Inferior parietal cortex (tissue), 1 donor: ENCODE results near the gene SMIM31.

Experiments
- DNase-seq: peaks from one replicate; pipeline ENCODE4 v3.0.0-alpha.2; 2016; ENCODE audit errors: extremely low spot score

The SMIM31 gene

DNA sequence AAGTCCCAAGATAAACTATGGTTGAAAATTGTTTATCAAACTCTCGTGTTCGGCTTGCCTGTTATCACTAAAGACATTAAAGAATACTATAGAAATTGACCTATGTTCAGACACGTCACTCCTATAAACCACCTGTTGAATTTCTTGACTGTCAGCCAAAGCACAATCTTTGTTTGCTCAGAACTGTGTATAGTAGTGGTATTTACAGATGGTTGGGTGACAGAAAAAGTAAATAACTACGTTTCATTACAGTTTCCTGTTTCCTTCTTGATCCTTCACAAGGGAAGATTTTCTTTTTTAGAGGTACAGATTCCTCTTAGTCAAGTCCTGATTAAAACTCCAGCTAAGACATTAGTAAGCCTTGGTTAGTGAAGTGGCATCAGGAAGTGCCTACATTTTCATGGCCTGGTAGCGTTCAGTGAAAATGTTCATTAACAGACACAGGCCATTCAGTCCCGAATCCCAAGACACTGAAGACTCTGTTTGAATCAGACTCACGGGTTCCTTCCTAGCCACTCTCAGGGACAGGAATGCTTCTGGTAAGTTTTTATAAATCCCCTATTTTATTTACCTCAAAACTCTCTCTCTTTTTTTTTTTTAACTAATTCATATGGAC is at the start of gene SMIM31:
TSS of gene SMIM31 (plus strand) at position 259 of the 616 bp plus-strand sequence. CDS start 16,313 bp downstream, outside the sequence.
- DNase-seq, result no peak

DNA sequence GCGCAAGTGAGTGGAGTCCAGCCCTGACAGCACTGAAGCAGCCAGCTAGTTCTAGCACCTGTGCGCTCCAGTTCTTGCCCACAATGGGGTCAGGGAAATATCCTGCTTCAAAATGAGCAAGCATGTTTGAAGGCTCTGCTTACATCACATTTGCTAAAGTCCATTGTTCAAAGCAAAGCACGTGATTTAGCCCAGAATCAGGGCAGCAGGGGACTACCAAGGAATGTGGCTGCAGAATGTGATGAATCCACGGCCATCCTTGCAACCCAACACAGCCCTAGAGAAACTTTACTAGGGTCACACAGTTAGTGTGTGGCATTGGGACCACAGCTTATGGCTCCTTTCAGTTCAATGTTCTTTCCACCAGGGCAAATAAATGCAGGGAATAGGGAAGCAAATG is 47.3 kb upstream of the SMIM31 start:
- no peak for DNase-seq

DNA sequence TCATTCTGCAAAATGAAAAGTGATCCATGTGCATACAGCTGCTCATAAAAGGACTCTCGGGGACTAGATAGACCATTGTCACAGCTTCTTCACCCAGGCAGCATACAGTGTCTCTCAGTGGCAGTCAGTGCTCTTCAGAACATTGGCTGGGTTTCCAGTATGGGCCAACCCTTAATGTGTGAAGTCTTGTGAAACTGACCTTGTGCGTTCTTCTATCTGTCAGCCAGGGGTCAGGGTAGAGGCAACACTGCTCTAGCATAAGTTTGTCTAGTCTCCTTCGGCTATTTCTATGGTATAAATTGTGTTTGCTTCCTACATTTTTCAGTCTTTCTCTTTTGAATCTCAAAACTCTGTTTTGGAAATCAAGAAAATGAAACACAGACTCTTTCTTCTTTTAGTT is 37.0 kb upstream of the SMIM31 start:
- DNase-seq, result no peak

DNA sequence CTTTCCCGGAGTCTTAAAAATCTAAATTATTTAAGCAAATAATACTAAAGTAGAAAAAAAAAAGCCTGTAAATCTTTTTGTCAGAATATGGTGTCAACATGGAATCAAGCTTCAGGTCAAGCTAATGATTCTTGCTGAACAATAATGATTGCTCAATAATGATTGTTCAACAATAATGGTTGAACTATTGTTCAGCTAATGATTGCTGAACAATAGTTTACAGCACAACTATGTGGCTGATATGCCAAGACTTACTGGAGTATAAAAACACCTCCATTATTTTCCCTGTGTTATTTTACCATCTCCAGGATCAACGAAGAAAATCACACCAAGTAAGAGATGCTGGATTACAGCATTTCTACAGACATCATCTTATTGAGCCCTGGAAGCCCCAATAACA is 35.1 kb upstream of the SMIM31 start:
- no peak for DNase-seq

DNA sequence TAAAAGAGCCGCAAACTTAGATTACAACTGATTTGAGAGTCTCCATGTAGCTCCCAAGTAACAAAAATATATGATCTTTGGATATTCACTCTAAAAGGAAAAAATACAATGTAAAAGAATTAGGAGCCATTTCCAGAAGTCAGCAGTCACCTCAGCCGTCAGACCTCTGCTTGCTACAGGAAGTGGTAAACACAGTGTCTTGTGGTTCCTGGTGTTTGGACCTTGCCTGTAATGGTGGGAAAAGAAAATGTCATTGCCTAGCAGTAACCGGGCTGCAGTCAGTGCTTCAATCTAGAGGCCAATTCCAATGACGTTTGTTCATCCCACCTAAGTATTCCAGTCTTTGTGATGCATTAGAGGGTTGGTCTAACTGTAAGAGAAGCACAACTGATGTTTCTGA is 28.9 kb upstream of the SMIM31 start:
- DNase-seq, result no peak

DNA sequence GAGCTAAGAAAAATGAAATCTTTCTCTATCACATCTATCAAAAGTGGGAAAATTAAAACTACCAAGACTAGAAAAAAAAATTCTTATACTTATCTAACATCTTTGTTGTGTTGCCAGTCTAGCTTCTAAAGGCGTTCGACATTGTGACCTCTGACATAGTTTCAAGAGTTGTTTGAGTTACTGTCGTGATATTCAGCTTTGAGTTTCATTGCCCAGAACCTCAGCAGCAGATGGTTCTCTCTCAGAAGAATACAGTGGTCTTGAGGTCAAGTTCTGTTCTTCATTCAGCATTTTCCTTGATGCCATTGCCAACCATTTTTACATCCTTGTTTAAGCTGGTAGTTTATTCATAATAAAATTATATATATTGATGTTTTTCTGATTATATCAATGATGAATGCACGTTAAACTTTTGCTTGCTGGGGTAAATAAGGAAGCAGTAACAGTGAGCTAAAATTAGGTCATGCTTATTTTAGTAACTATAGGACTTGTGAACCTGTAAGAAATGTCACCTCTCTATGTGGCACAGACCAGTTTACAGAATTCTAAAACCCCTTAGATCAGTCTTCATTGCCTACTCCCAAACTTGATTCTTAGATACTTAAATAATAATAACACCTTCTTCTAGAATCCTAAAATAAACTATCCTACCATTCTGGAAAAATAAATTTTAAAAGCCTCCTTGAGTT is 23.1 kb upstream of the SMIM31 start:
- DNase-seq, result no peak

DNA sequence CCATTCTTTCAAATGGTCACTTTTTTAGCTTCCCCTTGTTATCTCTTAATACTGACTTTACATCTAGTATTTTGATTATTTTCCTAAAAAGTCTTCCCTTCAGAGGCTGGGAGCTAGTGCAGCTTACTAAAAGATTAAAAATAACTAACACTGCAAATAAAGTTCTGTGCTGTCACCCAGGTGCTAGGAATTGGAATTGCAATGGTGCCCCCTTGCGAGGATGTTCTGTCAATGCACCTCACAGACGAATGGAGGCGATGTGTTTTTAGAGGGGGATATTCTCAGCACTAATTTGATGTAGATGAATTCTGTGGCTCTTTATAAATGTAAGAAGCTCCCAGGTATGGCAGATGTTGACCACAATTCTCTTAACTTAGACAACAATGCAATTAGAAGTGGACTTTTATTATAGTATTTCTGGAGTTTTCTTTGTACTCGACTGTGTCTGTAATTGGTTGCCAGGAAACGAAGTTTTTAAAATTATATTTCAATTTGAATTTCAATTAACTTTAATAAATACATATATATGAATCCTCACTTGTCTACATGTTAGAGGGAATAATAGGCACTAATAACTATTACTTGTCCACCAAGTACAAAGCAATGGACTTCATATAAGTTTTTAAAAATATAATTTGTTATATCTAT is 22.0 kb upstream of the SMIM31 start:
- DNase-seq, result peak; percentile 82

DNA sequence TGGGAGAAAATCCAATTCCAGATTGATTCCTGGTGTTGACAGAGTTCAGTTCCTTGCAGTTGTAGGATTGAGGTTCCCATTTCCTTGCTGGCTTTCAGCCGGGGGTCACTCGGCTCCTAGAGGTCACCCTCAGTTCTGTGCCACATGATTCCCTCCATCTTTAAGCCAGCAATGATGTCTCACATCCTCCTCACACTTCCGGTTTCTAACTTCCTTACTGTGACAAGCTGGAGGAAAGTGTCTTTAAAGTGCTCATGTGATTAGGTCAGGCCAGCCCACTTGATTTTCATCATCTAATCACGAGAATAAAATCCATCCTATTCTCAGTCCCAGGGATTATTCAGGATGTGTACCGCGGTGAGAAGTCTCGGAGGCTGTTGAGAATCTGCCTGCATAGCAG is 19.4 kb upstream of the SMIM31 start:
- no peak for DNase-seq

DNA sequence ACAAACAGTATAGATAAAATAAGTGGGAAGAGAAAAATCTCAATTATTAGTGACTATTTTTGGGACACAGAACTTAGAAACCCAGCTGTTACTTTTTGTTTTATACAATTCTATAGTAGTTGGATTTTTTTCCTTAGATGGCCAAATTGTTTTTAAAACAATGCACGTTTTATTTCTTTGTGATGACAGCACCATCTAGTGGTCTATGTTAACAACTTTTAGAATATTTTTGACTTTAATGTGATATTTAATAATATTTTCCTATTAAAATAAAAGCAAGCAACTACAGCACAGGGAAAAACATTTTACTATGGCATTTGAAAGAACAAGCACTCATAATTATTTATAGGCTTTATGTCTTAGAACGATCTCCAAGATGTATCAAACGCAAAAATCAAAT is 5.6 kb upstream of the SMIM31 start:
- peak; percentile 66 for DNase-seq

DNA sequence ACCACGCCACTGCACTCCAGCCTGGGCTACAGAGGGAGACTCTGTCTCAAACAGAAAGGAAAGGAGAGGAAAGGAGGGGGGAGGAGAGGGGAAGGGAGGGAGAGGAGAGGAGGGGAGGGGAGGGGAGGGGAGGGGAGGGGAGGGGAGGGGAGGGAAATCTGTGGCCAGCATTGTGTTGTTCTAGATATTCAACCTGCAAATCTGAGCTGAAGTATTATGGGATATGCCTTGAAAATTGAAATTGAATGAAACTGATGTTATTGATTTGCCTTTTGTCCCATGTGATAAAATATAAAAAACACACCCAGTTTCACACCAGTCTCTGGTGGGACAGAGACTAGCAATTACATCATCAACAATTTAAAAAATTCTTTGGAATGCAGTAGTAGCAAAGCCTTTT is 1.5 kb downstream of the SMIM31 start:
- no peak for DNase-seq

DNA sequence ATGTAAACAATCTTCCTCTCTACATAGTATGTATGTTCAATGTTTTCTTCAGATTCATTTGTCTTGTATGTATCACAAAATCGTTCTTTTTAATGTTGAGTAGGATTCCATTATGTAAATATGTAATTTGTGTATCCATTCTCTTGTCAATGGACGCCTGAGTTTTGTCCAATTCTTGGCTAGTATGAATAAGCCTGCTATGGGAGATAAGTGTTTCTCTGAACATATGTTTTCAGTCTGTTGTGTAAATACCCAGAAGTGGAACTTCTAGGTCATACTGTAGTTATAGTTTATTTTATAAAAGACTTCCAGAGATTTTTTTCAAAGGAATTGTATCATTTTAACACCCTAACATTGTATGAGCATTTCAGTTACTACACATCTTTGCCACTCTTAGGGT is 2.8 kb downstream of the SMIM31 start:
- DNase-seq, result no peak

DNA sequence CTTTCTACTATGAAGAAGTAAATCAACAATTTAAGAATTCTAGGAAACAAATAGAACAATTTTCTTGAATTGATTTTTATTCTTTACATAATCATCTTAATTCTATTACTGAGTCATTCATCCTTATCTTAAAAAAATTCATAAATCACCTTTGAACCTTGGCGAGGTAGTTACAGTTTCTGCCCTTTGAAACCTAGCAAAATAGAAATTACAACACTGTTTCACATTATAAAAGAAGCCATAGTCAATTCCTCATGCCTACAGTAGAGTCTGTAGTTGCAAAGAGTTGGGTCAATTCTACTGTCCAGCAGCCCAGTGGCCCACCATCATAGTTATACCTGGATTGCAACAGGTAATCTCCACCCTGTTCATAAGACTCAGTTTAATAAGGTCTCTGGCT is 7.3 kb downstream of the SMIM31 start:
- no peak for DNase-seq

DNA sequence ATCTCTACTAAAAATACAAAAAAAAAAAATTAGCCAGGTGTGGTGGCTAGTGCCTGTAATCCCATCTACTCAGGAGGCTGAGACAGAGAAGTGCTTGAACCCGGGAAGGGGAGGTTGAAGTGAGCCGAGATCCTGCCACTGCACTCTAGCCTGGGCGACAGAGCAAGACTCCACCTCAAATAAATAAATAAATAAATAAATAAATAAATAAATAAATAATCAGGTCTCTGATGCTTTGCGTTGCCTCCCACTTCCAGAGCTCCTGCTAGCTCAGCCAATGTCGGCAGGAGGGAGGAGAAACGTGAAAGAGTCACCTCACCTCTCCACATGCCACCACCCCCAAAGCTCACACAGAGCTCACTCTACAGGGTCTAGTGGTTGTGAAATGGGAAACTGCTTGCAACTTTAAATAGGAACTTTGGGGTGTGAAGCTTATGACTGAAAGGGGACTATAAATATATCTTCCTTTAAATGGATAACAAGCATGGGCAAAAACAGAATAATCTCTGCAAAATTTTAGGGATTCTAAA is 7.9 kb downstream of the SMIM31 start:
- no peak for DNase-seq

DNA sequence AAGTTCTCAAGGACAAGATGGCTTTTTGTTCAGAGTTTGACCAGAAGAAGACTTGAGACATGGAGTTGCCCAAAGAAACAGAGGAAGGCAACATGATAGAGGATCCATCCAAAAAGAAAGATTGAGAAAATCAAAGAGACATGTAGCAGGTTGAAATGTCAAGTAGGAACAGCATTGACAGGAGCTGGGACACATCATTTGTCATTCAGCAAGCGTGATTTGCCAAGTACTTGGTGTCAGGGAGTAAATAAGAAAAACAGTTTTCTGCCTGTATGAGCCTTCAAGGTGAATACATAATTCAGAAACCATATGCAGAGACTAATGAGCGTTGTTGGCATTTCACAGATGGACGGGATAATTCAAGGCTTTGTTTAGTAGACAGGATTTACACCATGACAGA is 11.2 kb downstream of the SMIM31 start:
- DNase-seq, result no peak

DNA sequence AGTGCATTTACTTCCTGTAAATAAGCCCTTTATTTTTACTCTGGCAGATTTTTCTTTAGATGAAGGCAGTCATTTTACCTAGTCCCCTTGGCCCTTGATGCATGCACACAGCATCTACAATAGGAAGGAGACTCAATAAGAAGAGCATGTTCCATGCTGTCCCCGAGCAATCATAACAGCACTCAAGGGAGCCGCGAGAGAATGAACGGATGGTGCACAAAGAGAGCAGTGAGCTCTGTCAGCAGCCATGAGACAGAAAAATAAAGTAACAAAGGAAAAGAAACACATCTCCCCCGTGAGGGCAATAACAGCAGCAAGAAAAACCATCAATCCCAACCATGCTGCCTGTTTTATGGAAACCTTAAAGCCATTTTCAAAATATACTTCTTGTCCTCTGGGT is 11.9 kb downstream of the SMIM31 start:
- no peak for DNase-seq

DNA sequence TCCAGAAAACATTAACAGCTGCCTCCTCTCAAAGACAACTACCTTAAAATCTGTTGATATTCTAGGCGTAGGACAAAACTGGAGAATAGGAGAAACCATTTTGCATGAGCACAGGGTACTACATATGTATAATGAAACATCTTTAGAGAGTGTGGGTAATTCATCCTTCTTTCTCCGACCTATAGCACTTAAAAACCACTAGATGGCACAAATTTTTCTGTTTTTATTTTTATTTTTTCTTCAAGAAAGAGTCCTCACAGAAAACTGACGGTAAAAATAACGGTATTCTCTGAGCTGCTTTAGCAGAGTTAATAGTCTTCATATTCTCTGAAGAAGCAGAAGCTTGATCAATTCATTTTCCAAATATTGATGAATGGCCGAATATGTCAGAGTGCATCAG is 14.6 kb downstream of the SMIM31 start:
- peak; percentile 9 for DNase-seq

DNA sequence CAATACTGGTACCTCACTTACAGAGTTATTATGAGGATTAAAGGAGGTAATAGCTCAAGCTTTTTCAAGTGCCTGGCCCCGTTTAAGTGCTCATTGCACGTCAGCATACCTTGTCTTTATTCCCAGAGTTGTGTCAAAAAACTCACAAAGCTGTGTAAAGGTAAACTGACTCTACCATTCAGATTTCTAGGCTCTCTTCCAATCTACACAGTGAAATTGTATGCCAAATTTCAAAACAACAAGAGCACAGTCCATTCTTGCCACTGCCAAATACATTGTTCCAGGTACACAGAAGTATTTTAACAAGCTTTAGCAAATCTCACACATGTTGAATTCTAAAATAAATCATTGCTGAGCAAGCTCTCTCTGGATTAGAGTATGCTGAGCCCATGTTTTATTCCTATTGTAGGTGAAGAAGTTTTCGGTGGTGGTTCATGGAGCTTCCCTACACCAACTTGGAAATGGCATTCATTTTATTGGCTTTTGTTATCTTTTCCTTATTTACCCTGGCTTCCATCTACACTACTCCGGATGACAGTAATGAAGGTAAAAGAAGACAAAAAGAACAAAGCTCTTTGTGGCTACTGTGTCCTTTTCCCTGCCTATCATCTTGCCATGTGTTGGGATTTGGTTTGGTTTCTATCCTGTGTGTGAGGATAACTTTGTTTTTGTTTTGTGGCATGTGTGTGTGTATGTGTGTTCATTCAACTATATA is 16.2 kb downstream of the SMIM31 start:
- no peak for DNase-seq

DNA sequence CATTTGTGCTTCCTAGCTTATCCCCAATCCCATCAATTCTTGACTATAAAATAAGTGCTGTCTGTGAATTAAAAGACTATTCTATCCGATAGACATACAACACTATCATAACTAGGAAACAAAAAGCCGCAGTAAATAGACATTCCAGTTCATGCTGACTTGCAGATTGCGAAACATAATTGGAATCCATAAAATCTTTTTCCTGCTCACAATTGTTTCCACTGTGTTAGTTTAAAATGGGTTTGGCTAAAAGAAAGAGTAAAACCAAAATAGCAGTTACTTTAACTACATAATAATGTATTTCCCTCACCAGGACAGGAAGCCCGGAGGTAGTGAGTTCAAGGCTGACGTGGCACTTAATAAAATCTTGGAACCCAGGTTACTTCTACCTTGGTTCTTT is 17.2 kb downstream of the SMIM31 start:
- no peak for DNase-seq

DNA sequence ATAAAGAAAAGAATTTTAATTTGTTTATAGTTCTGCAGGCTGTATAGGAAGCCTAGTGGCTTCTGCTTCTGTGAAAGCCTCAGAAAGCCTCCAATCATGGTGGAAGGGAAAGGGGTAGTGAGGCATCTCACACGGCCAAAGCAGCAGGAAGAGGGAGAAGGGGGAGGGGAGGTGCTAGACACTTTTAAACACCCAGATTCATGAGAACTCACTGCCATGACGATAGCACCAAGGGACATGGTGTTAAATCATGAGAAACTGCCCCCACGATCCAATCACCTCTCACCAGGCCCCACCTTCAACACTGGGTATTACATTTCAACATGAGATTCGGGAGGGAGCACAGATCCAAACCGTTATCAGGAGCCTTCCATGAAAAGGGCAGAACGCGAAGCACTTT is 18.1 kb downstream of the SMIM31 start:
- no peak for DNase-seq

DNA sequence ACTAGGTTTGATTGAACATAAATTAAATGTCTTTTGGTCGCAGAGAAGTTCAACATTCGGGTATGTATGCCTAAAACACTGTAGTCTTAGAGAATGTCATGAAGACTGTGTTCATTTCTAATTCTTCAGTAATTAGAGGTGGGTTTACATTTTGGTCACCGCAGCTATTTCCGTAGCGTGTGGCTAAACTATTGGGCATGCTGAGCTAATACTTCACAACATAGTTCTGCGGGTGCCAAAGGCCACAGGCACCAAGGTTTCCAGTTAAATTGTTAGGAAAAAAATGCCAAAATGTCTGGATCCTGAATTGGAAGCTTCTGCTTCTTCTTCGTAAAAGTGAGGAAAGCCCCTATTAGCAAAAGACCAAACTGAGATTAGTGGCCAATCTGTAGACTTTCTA is 25.1 kb downstream of the SMIM31 start:
- no peak for DNase-seq

DNA sequence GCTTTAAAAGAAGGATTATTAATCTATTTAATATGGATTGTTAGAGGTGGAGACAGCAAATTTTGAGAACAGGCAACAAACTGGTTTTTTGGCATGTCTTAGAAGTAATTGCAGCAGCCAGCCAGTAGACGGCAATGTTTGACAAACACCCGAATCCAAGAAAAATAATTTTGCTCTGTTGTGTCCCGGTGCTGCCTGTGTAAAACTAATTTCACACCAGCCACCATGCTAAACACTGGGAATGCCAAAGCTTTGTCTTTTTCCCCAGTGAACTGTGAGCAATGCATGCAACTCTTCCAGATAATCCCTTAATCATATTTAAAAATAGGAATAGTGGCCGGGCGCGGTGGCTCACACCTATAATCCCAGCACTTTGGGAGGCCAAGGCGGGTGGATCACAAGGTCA is 25.9 kb downstream of the SMIM31 start:
- DNase-seq, result peak; percentile 61

DNA sequence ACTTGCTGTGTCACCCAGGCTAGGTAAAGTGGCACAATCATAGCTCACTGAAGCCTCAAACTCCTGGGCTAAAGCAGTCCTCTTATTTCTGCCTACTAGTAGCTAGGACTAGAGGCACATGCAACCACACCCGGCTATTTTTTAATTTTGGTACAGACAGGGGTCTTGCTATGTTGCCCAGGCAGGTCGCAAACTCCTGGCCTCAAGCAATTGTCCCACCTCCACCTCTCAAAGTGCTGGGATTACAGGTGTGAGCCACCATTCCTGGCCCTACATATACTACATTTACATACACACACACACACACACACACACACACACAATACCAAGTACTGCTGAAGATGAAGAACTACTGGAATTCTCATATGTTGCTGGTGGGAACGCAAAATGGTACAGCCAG is 26.9 kb downstream of the SMIM31 start:
- no peak for DNase-seq
